NCI-H446 (cell line): Measurements from ENCODE around the gene SSUH2.
"Not testable (repeated sequence)": the region's sequence is repeated elsewhere in the genome, so short reads cannot be mapped to it uniquely, and the experiment has no call there.

Experiments
- DNase-seq, 2 experiments: peaks; one replicate each; lab custom pipeline; 2025; lab: John Stamatoyannopoulos, UW

Gene SSUH2

DNA sequence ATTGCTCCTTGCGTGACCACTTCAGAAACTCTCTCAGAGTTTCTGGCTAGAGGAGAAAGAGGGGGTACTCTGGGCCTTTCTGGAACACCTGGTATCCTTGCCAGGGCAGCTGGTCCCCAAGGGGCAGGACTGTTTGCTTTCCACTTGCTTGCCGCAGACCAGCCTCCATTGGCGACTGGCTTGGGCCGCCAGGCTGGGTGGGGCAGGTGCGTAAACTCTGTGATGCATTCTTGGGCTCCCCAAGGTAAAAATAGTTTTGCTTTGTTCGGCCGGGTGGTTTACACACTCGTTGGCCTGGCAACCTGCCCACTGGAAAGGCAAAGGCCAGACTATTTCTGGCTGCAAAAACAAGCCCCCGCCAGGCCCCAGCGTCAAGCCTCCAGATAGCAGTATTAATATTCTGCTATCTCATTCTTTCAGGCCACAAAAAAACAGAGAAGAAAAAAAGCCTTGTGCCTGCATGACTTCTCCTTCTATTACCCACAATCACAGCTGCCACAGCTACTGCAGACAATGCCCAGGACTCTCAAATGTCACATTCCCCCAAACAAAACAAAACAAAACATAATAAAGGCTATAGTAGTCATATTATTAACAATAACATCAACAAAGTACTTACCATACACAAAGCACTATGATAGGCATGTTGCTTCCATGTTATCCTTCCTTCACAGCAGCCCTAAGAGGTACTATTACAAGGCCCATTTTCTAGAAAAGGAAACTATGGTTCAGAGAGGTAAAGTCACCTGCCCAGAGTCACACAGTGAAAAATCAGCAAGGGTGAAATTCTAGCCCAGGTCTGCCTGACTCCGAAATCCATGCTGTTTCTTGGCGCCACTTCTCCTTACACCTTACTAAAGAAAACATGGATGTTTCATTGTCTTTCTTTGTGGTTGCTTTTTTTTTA lies 14.0 kb upstream of the SSUH2 start:
- no peak for DNase-seq

DNA sequence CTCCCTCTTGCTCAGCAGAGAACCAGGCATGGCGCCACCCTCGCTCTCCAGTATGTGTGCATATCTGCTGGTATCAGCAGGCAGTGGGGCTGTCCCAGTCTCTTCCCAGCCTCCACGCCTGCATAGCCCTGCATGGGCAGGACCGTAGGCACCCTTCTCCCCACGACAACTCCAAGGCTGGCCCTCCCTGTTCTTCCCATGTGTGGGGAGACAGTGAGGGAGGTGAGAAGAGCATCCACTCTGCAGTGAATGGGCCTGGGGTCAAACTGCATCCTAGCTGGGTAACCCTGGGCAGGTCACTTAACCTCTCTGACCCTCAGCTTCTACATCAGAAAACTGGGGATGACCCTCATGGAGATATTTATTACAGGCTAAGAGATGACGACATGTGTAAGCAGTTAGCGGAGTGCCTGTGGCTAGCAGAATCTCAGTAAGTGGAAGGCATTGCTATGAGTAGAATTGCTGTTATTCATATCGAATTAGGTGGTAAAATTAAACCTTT lies 13.3 kb upstream of the SSUH2 start:
- DNase-seq, result no peak

DNA sequence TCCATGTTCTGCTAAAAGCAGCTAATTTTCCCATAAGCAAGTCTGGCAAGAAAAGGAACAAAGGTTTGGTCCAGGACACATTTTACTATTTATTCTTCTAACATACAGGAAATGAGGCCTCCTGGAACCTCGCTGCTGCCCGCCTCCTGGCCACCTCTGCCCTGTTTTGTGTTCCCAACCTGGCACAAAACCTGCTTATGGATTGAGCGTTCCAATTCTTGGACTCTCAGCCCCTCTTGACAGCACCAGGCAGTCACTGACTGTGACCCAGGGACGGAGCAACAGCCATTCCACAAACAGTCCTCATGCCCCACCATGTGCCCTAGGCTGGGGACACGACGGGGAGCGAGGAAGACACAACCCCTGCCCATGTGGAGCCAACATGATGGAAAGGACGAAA lies 11.6 kb upstream of the SSUH2 start:
- DNase-seq, result no peak

DNA sequence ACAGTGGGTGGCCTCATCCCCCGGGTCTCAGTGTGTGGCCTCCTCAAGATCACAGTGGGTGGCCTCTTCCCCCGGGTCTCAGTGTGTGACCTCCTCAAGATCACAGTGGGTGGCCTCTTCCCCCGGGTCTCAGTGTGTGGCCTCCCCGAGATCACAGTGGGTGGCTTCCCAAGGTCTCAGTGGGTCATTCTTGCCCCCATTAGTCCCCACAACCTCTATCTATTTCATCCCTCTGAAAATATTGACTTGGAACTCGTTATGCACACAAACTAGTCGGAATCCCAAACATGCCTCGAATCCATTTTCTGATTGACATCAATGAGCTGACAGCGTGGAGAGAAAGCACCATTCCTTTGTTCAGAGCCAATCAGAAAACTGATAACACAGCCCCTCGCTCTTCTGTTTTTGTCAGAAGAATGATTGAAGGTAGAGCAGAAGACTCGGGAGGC lies 10.8 kb upstream of the SSUH2 start:
- DNase-seq, result no peak

DNA sequence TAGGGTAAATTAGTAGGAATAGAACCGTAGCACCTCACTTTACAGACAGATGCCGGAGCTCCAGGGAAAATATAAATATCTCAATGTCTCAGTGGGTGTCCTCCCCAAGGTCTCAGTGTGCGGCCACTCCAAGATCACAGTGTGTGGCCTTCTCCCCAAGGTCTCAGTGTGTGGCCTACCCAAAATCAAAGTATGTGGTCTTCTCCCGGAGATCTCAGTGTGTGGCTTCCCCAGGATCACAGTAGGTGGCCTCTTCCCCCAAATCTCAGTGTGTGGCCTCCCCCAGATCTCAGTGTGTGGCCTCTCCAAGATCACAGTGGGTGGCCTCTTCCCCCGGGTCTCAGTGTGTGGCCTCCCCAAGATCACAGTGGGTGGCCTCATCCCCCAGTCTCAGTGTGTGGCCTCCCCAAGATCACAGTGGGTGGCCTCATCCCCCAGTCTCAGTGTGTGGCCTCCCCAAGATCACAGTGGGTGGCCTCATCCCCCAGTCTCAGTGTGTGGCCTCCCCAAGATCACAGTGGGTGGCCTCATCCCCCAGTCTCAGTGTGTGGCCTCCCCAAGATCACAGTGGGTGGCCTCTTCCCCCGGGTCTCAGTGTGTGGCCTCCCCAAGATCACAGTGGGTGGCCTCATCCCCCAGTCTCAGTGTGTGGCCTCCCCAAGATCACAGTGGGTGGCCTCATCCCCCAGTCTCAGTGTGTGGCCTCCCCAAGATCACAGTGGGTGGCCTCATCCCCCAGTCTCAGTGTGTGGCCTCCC lies 10.2 kb upstream of the SSUH2 start:
- not testable (repeated sequence) for DNase-seq

DNA sequence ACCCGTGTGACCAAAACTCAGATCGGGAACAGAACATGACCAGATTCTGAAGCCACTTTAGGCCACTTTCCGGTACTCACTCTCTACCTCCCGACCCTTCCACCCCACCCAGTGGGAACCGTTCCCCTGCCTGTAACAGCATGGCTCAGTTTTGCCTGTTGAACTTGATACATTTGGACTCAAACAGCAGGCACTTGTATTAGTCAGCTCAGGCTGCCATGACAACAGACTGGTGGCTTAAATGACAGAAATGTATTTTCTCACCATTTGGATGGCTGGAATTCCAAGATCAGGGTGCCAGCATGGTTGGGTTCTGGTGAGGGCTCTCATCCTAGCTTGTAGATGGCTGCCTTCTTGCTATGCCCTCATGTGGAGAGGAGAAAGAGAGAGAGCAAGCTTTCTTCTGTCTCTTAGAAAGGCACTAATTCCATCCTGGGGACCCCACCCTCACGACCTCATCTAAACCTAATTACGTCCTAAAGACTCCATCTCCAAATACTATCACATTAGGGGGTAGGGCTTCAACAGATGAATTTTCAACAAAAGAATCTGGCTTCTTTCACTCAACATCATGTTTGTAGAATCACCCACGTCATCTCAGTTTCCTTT lies 9.3 kb upstream of the SSUH2 start:
- DNase-seq, result no peak

DNA sequence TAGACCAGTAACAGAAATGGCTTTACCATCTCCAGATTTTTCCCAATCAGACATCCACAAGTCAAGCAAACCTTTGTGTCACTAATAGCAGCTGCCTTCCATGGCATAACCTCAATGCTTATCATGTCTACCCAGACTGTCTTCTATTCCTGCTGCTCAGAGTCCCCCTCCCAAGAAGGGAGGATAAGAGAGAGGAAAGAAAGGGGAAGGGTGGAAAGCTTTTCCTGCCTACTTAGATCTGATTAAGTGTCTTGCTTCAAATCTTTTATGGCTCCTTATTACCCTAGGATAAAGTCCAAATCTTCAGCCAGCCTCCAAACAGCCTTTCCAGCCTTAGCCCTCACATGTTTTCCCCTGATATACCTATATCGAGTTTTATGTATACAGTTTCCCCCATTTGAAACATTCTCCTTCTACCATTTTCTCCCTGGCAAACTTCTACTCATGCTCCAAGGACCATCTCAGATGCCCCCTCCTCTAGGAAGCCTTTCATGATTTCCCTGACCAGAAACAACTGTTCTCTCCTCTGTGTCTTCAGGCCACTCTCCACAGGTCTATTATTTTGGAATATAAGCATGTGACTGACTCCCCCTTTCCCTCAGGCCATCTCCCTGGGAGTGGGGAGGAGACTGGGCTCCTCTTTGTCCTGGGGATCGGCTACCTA lies 7.9 kb upstream of the SSUH2 start:
- no peak for DNase-seq

DNA sequence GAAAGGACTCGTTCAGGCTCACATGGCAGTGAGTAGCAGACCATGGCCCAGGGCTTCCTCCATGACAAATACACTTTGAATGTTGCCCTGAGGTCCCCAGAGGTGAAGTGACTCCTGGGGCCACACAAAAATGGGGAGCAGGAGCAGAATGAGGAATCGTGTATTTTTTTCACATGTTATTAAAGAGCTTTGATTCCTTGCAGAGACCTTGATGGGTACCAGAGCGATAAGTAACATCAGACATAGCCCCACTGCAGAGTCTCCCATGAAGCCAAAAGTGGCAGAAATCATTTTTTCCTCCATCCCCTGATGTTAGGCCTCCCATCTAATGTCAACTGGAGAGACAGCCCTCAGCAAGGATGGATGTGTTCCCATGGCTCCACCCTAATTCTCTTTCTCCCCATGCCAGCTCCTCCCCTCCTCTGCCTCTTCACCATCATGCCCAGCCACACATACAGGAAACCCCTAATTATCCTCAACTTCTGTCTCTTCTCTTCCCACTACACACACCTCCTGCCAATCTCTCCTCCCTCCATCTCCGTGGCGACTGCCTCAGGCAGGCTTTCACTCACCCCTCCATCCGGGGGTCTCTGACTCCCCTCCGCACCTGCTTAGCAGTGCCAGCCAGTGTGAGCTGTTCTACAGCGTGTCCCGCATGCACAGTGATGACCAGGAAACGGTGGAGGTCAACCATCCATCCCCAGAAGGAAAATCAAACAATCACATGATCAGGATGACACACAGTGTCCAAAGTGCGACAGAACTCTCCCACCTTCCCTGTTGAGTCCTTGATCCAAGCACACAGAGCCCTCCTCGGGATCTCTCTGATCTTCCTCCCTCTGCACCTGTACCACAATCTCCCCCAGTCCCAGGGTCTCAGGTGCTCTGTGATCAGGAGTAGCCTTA lies 7.1 kb upstream of the SSUH2 start:
- DNase-seq, result no peak

DNA sequence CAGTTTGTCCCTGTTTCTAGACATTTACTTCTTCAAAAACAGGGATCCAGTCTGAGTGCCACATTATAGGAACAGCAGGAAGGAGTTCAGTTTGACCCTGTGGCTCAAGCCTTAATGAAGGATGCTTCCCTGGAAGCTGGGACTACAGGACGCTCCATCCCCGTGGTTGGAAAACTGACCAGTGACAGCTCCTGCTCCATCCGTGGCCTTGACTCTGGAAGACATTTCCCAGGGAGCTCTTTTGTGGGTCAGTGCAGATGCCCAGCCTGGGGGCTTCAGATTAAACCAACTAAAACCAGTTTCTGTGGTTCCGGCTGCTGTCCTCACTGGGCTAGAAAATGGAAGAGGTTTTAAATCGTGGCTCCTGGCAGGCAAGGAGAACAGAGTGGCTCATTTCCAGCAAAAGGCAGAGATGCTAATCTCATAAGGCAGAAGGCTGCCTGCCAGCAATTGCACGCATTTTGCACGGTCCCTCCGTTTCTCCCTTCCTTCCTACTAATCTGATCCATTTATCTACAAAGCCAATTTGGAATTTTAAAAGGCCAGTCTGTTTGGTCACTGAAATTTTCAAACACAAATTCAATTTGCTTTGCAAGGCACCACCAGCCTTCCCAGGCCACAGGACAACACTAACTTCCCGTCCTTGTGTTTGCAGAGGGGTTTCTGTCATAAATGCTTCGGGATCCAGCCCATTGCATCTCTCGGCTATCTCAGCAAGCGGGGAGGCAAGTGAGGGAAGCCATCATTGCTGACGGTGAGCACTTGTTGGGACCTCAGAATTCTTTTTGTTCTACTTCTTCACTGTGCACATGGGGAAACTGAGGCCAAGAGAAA lies 6.2 kb upstream of the SSUH2 start:
- no peak for DNase-seq

DNA sequence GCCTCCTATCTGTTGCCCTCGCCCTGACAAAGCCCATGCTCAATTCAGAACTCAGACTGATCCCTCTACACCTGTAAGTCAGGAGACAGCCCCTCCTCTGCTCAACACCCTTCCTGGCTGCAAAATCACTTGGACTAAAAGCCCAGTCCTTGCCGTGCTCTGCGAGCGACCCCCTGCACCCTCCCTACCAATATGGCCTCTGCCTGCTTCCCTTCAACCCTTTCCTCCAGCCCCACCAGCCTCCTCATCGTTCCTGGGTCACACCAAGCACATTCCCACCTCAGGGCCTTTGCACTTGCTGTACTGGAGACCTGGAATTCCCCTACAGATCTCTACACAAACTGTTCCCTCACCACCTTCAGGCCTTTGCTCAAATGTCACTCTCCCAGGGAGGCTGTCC lies 5.2 kb upstream of the SSUH2 start:
- DNase-seq, result no peak

DNA sequence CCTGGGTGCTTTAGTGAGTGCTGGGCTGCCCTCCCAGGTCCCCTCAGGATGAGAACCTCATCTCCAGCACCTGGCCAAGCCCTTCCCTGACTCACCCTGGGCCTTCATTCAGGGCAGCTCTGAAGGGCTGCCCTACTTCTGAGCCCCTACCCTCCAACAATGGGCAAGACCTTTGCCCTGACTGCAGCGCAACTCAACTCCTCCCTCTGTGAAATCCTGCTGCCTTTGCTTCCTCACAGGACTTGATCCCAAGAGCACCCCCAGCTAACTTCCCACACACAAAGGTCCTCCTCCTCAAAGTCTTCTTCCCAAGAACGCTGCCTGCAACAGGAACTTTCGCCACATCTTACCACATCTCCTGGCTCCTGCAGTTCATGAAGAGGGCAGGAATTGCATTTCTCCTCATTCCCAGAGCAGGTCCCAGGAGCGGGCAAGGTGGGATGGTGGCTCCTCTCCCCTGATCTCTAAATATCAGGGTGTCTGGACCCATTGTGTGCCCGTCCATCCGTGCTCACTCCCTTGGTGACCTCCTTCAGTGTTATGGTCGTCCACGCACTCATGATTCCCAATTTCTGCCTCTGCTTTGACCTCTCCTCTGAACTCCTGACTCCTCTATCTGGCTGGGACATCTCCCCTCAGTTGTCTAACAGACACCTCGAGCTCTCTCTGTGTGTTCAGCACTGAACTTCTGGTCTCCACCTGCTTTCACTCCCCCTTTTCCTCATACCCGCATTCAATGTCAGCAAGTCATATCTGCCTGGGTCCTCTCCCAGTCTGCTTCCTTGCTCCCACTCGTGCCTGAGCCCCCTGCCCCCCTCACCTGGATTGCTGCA lies 4.5 kb upstream of the SSUH2 start:
- DNase-seq, result no peak

DNA sequence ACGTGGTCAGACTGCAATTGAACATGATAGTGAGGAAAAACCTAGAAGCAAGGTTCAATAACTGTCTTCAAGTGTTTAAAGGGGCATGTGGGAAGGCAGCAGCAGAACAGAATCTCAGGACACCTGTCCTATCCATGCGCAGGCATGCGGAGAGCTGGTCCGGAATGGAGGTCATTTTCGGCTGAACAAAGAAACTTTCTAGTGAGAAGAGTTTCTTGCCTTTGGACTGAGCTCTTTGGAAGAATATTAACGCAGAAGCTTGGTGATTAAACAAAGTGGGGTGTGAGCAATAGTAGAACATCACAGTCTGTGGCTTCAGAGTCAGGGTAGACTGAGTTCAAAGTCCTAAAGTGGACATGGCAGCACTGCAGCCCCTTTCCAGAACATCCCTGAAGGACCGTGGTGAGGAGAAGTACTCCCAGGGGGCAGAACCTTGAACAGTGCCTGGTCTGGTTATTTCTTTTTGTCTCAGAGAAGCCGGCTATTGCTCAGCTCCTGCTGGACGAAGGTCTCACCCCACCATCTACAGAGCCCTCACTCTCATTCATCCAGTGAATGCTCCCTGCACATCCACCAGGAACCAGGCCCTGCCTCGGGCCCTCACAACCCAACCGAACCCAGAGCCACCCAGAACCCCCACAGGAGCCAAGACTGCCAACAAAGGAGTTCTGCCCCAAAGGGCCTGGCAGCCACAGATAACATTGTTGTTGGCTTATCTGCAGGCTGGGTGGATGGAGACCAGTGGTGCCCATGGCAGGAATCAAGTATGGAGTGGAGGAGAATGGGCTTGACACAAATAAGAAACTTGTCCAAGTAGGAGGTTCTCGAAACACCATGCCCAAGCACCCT lies 2.8 kb upstream of the SSUH2 start:
- no peak for DNase-seq

DNA sequence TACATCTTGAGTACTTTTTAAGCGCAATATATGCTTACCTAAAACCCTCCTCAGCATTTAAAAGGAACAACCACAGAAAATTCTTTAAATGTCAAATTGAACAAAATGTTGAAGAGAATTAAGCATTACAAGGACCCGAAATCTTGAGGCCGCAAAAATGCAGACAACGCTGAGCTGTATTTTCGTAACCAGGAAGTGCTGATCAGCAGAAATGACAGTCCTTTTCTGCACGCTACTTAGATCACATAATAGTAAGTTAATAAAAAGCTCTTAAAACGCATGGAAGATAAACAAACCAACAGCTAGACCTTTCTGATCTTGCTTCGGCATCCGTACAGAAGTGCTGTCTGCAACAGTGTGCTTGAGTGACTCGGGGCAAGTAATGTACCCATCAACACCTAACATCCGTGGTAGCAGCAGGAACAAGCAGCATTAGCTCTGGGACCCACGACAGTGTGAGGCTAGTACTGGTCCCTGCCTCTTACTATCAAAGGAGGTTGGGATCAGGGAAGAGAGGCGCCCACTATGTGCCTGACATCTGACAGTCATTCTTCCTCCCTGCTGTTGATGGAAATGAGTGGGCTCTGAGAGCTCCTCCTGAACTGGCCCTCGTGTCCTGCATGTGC lies 1.8 kb upstream of the SSUH2 start:
- DNase-seq, result no peak

DNA sequence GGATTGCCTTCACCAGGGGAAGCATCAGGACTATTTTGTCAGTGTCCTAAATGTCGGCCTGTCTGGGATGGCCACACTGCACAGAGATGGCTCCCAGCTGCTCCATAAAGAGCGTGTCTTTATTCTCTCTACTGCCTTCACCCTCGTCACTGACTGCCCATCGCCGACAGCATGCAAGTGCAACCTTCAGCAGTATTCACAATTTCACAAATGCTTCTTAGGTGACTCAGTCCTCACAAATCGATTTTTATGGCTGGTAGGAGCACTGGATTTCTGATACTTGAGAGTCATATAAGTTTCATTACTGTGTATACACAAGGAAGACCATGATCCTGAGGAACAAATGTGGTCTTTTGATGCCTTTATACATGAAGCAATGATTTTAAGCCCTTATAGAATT lies 1.1 kb upstream of the SSUH2 start:
- DNase-seq, result no peak

DNA sequence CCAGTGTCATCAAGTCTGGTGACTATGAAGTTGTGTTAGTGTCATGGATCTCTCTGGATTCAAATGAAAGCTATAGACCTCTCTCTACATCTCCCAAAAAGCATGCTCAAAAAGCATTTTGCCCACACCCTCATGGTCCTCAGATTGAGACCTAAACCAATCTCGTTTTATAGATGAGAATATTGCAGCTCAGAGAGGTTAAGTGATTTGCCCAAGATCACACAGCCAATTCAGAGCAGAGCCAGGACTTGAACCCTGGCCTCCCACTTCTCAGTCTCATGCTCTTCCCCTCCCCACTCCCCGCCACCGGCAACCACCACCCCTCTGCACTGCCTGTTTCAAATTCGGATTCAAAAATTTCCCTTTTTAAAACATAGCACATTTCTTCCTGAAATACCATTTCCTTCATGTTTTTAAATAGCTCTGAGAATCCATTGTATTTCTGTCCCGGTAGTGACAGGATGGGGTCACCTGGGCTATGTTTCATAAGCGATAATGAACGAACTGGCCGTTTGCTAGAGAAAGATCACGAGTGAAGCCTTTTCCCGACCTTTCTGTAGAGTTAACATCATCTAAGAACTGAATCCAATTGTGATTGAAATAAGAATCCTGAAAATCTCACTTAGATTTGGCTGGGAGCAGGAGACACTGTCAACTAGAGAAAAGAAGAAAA lies 769 bp downstream of the SSUH2 start:
- no peak for DNase-seq

DNA sequence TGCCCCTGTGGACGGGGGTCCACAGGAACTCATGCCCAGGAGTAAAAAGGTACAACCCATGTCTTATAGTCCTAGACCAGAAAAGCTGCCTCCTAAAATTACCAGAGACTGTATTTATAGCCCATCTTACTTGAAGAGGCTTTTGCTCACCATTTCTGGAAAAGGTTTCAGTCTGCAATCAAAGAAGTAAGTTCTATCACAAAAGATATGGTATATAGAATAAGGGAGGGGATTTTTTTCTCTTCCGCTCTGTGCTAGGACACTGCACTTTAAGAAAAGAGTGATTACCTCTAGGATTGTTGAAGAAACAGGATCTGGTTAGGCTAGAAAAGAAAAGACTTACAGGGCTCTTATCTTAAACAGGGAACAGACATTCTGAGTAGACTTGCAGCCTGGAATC lies 2.6 kb downstream of the SSUH2 start:
- no peak for DNase-seq

DNA sequence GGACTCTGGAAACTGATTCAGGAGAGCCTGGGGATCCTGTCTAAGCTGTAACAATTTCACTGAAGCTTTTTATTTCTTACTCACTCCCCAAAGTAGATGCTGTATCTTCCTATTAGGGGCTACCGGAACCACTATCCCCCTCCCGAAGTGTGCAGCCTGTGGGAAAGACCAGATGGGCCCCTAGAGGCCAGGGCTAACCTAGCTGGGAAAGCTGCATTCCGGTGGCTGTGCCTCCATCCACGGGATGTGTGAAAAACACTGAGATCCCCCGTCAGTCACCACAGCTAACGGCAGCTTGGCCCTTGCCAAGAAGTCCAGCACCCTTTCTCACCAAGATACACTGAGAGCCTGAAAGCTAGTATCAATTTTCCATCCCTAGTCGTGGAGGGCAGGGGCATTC lies 3.1 kb downstream of the SSUH2 start:
- no peak for DNase-seq
